ENCODE results near the gene DLG2.

Gene DLG2

DNA sequence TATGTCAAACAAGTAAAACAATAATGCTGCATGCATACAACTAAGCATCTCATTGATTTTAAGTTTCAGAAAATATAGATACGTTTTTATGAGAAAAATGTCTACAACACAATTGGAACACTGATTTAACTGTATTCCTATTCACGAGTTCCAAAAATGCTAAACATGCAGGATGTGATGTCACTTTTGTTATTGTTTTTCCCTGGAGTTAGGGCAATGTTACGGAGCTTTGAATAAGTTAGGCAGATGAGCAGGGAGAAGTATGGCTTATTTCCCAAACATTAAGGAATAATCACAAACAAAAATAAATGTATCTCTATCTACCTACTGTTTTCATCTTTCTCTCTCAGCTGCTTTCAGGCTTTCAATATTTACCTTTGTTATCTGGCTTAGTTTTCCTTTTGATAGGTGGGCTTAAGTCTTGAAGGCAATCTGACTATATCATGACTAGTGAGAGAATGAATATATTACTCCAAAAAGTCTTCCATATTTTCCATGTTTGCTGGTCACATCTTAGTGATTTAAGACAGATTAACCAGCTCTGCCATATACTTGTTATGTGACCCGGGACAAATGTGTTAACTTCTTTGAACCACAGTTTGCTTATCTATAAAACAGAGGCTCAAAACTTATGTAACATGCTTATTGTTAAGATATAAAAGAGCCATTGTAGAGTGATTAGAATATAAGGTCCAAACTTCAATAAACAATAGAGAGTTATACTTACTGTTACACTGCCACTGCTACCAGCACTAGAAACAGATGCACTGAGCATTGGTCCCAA, 1486.6 kb downstream of the DLG2 start:
- DNase-seq, result no peak

GRCh38 chr11:84137960-84138359, 1489.2 kb downstream of the DLG2 start:
- no peak for DNase-seq

- DNase-seq, result no peak
Observed at GRCh38 chr11:84137505-84137904, 1489.6 kb downstream of the DLG2 start.

- no peak for DNase-seq
Observed at GRCh38 chr11:84136926-84137325, 1490.2 kb downstream of the DLG2 start.

- no peak for DNase-seq
Observed at GRCh38 chr11:84130646-84131427, 1496.3 kb downstream of the DLG2 start.

DNA sequence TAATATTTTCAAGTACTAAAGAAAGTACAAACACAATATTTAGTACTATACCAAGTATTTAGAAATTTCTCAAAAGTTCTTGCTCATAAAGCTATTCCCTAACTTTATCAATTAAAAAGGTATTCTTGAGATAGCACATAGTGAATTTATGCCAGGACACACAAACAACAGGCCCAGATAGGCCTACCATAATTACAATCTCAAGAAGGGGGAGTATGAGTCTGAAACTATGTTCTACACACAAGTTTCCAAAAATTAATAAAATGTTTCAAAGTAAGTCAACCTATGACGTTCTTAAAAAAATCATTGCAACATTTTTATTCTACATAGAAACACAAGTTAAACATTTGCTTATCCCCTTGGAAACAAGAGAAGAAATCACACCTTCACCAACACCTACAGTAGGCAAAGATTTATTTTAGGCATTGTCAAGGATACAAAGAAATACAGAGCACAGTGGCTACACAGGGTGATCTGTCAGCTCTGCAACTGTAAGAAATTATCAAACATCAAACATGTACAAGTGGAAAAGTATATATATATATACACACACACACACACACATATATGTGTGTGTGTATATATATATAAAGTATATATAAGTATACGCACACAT, 1497.1 kb downstream of the DLG2 start:
- DNase-seq, result no peak

DNA sequence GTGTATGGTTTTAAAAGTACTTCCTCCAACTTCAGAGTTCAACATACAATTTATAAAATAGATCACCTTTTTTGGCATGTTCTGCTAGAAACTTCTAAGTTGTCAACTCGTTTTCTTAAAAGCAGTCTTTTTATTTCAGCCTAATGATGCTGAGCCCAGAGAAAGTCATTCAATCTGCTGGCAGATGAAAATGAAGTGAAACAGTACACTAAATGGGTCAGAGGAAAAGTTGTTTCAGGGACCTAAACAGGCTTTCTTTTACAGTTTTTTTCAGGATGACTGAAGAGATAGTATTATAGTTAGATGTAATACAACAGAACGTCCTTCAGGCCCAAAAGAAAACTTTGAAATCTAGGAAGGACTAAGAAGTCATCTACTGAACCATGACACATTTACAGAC, 1498.3 kb downstream of the DLG2 start:
- DNase-seq, result no peak

DNA sequence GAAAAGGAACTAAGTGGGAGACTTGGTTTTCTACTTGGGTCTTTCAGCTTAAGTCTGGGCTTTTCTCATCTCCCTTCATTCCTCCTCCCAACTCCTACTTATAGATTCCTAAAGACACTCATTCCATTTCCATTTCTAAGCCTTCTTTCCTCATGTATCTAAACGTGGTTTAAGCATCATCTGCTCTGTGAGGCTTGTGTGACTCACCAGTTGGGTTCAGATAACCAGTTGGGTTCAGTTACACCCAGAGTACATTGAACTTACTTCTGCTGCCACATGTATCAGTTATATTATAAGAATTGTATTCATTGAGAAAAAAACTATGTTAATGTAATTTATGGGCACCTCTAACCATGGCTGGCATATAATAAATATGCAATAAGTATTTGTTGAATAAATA, 1509.8 kb downstream of the DLG2 start:
- no peak for DNase-seq

GRCh38 chr11:84106541-84106940, 1520.6 kb downstream of the DLG2 start:
- no peak for DNase-seq

DNA sequence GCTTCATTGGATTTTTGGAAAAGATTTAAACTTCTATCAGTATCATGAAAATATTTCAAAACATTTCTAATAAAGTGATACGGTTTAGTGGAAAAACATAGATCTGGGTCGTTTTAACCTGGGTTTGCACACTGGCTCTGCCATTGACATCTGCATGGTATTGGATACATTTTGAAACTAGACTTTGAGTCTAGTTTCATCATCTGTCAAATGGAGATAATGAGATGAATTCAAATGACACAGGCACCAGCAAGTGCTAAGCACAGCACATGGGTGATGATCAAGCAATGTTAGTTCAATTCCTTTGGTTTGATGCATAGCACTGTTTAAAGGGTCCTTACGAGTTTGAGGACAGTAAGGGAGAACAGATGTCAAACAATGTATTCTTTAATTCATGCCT, 1522.0 kb downstream of the DLG2 start:
- DNase-seq, result no peak

GRCh38 chr11:84103096-84103495, 1524.0 kb downstream of the DLG2 start:
- DNase-seq, result no peak

- DNase-seq, result no peak
Observed at GRCh38 chr11:84097186-84097585, 1530.0 kb downstream of the DLG2 start.

DNA sequence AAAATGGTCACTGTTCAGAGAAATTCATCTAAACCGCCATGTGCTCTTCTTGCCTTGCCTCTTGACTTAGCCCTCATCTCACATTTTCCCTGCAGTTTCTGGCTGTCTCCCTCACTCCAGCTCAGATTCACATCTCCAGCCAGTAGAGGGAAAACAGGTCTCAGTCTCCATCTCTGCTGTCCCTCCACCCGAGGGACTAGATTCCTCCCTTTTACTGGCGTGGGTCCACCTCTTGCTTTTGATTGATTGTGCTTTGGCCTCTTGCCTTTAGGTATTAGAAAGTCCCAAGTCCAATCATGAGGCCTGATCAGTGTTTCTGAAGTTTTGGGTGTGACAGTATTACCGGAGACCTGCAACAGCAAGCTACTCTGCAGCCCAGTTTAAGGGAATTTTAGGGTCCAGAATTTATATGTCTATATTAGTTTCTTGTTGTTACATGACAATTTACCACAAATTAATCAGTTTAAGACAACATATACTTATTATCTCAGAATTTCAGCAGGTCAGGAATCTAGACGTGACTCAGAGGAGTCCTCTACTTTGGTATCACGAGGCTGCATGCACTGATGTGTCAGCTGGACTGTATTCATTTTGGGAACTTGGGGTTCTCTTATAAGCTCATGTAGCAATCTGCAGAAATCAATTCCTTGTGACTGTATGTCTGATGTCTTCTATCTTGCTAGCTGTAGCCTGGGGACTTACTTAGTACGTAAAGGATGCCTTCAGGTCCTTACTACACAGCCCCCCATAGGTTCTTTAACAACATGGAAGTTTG, 1535.7 kb downstream of the DLG2 start:
- no peak for DNase-seq

DNA sequence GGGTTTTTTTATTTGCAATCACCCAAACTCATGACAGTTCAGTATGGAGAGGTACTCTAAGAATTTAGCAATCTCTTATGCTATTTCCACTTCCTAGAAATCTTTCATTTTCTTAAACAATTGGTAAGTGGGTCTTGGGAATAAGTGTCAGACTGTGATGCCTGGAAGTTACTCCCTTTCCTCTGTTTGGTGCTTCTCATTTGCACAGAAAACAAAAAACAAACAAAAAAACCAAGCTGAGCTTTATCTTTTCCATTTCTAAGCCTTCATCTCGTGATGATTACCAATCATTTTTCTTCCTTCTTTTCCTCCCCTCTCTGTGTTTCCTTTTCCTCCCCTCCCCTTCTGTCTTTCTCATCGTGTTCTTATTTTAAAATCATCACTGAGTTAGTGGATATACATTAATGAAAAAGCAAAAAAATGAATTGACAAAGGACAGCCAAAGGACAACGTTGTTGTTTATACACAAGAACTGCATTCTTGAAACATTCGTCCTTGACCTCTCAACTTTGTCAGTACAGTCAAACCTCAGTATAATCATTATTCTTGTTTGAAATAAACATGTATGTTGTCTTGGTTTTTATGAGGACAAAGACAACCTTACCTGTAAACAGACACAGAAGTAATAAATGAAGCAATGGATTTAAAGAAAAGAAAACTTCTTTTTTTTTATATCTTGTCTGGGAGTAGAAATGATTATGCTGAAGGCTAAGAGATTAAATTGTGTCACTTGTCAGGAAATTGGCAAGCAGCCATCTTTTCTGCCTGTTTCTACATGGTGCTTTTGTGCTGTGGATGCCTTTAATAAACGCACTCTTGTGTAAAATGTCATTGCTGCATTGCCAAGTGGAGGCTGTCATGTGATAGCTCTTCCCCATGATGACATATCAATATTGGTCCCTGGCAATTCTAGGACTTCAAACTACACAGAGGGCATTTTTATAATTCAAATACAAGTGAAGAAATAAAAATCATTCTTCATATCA, 1537.8 kb downstream of the DLG2 start:
- no peak for DNase-seq

GRCh38 chr11:84071851-84072250, 1555.3 kb downstream of the DLG2 start:
- no peak for DNase-seq

DNA sequence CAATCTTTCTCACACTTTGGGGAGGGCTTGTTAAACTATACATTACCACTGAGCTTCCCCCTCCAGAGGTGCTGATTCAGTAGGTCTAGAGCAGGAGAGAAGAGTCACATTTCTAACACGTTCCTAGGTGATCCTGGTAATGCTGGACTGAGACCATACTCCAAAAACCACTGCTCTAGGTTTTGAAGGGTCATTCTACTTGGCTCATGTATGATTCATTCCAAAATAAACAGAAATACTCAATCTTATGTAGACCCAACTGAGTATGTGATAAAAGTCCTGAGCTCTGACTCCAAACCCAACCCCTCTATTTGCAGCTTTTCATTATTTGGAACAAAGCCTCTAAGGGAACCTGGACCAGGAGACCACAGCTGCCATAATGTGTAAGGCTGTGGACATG, 1558.1 kb downstream of the DLG2 start:
- DNase-seq, result no peak

- DNase-seq, result no peak
Observed at GRCh38 chr11:84061726-84062125, 1565.4 kb downstream of the DLG2 start.

DNA sequence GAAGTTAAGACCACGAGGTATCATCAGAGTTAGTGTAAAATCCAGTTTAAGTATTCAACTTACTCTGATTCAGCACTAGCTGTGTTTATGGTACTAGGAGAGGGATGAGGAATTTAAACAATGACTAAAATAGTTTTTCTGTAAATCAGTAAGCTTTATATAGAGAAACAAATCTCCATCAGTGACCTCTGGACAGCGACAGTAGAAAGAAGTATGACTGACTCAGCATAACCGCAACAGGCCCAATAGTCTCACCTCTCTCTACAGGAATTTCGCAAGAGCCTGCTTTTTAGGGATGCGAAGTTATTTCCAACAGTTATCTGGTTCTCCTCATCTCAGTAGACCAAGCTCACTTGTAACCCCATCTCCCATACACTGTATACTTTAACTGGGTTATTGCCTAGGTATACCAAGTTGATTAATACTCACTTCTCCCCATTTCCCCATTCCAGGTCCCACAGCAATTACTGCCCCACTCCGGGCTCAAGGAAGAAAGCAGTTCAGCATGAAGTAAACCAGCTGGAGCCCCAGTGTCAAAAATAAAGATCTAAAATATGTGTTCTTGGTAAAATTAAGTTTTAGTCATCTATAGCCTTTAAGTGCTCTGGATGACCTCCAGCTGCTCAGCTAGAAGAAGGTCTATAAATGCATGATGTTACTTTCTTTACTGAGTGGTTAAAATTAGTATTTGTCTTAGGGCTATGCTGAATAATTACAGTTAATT, 1570.3 kb downstream of the DLG2 start:
- DNase-seq, result no peak

DNA sequence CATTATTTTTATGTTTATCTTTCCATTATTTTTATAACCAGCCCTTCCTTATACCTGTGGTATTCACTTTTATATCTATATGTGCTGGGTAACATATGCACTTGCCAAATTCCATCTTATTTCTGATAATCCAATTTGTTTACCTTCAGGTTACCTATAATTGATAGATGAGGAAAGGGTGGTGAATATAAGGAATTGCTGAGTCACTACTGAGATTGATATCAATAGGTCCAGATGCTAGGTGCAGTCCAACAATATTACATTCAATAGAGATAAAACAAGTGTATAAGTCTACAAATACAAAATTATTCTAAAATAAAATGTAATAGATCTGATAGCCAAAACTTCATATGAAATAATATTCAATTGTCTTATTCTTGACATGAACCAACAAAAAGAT, 1582.0 kb downstream of the DLG2 start:
- no peak for DNase-seq

DNA sequence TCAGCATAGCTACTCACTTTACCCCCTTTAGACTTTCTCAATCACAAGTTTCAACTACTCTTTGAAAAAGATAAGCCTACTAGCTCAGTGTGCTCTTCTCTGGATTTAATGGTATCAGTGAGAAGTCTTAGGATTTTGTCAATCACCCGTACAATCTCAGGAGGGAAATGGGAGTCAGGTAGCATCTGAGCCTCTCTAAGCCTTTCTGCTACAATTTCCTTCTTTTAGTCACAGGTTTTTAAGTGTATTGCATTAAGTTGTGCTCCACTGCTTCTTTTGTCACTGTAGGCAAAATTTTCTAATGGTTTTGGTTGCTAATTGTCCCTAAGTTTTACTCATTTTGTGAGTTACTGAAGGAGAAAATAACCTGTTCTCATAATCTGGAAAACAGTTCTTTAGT, 1582.4 kb downstream of the DLG2 start:
- no peak for DNase-seq

GRCh38 chr11:84036664-84037194, 1590.4 kb downstream of the DLG2 start:
- DNase-seq, result no peak

Measured in activated CD8-positive, alpha-beta memory T cell treated with anti-CD3 and anti-CD28 coated beads for 24 hours (primary cell).